SK-N-SH treated with all-trans-retinoic acid at 6 μM for 48 hours (cell line): ENCODE results near the gene REV3L.

ENCODE experiments used
- ARNTL ChIP-seq: fragments of 450-650 bp; formaldehyde crosslinking; IDR thresholded peaks from 2 replicates; pipeline ENCODE4 v1.5.0; 2020; ENCODE audit warnings: low read depth, mild to moderate bottlenecking, moderate library complexity, borderline replicate concordance
- BACH2 ChIP-seq: fragments of 250-450 bp; sonication (Bioruptor Pico); IDR thresholded peaks from 2 replicates; pipeline ENCODE4 v1.9.0; 2021; ENCODE audit warnings: mild to moderate bottlenecking, borderline replicate concordance
- CSDC2 ChIP-seq: fragments of 250-450 bp; sonication (Bioruptor Pico); IDR thresholded peaks from 2 replicates; pipeline ENCODE4 v1.5.0; 2020; ENCODE audit warnings: mild to moderate bottlenecking, moderate library complexity
- CSRNP3 ChIP-seq: fragments of 250-450 bp; sonication (Bioruptor Pico); IDR thresholded peaks from 2 replicates; pipeline ENCODE4 v1.5.1; 2021; ENCODE audit warnings: mild to moderate bottlenecking, moderate library complexity
- ESRRG ChIP-seq: fragments of 250-450 bp; sonication (Bioruptor Pico); IDR thresholded peaks from 2 replicates; pipeline ENCODE4 v1.6.1; 2021; ENCODE audit warnings: mild to moderate bottlenecking
- PPARA ChIP-seq: fragments of 250-450 bp; sonication (Bioruptor Pico); IDR thresholded peaks from 2 replicates; pipeline ENCODE4 v1.5.0; 2020; ENCODE audit warnings: mild to moderate bottlenecking, borderline replicate concordance
- ZFP3 ChIP-seq: fragments of 250-450 bp; sonication (Bioruptor Pico); IDR thresholded peaks from 2 replicates; pipeline ENCODE4 v1.5.0; 2020; ENCODE audit warnings: mild to moderate bottlenecking, moderate library complexity
- TF ChIP-seq, protein P1 (sequence below): fragments of 250-450 bp; sonication (Bioruptor Pico); IDR thresholded peaks from 2 replicates; pipeline ENCODE4 v1.8.0; 2021; ENCODE audit warnings: low read depth, mild to moderate bottlenecking, moderate library complexity, borderline replicate concordance

DNA sequence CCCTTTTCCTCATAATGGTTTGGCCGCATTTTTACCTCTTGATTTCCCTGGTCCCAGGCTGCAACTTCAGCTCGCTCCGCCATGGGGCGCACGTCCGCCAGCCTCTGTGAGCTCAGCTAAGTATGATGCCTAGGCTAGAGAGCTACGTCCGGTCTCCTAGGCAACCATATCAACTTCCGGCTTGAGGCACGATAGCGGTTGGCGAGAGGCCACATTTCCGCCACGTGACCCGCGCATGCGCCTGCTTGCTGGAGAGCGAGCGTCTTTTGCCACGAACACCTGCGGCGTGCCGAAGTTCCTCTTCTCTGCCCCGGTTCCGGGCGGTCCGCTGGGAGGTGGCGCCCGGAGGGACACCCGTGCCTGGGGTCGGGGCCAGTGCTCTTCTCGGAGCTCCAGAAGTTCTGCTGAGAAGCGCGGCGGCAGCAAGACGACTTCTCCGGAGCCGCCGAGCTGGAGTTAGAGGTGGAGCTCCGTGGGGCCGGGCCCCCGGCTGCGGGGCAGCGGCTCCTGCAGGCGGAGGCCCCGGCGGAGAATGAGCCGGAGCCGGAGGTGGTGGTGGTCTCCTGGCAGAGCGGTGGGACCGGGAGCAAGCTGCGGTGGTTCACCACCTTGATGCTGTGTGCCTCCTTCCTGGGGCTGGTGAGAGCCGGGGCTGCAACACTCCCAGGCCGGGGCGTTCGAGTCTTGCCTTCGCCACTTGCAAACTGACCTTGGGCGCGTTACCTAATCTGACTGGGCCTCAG is 223.8 kb downstream of the REV3L start:
- TF ChIP-seq PPARA (CRISPR knock-in tag) (no peak), ARNTL (CRISPR knock-in tag) (no peak), ZFP3 (no peak), CSRNP3 (CRISPR knock-in tag) (no peak), BACH2 (CRISPR knock-in tag) (no peak), ESRRG (no peak), CSDC2 (CRISPR knock-in tag) (no peak)
- TF ChIP-seq, protein P1, sequence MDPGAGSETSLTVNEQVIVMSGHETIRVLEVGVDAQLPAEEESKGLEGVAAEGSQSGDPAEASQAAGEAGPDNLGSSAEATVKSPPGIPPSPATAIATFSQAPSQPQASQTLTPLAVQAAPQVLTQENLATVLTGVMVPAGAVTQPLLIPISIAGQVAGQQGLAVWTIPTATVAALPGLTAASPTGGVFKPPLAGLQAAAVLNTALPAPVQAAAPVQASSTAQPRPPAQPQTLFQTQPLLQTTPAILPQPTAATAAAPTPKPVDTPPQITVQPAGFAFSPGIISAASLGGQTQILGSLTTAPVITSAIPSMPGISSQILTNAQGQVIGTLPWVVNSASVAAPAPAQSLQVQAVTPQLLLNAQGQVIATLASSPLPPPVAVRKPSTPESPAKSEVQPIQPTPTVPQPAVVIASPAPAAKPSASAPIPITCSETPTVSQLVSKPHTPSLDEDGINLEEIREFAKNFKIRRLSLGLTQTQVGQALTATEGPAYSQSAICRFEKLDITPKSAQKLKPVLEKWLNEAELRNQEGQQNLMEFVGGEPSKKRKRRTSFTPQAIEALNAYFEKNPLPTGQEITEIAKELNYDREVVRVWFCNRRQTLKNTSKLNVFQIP, result no peak
